GM15510 (cell line): ENCODE measurements around the gene MEGF11.

ENCODE experiments used
- POLR2A ChIP-seq: IDR thresholded peaks from 3 replicates; pipeline ENCODE4 v1.6.1; 2011; ENCODE audit warnings: borderline replicate concordance; ENCODE audit not compliant: insufficient read length; ENCODE audit errors: extremely low read depth

MEGF11 gene

DNA sequence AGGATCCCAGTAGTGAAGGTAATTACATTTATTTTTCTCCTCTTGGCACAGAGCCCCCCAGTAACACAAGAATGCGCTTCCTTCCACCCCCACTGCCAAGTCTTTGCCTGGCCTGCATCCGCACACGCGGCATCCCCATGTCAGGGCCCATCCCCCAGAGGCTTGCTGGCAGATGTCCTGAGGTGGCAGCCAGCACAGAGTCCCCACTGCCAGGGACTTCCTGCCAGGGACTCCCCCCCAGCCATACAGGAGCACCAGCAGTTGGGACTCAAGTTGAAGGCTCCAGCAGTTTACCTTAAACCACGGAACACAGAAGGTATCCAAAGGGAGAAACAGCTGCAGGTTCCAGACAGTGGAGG, 41.0 kb downstream of the MEGF11 start:
- TF ChIP-seq POLR2A = no peak

DNA sequence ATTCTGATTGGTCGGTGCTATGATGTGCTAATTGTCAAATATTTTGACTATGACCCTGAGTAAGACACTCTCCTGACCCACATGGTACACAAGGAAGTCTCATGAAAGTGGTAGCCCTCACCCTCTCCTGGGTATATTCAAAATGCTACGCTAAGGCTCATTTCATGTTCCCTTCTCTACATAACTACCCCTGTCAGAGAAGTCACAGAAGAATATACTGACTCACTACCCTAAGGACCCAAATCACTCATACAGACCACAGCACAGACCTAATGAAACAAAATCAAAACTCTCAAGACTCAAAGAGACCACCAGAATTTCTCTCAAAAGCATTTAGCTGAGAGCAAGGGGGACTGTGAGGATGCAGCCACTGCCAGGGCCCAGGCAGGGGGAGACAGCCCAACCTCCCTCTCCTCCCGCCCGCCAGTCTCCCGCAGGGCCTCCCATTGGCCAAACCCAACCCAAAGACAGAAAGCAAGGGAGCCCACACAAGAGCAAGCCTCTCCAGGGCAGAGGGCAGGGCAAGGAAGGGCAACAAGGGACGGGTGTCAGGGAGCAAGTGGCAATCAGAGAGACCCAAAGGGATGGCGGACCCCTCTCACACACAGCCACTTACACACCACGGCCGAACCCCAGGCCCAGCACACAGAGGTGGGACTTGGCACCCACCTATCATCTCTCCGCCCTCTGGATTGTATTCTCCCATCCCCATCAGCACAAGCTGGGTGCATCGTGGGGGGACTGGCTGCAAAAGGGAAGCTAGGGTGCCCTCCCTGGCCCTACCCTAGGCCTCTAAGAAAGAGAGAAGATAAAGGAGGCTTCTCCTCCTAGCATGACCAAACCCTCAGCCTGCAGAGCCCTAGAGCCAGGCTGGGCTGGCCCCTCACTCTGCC, 41.6 kb downstream of the MEGF11 start:
- no peak for TF ChIP-seq POLR2A

DNA sequence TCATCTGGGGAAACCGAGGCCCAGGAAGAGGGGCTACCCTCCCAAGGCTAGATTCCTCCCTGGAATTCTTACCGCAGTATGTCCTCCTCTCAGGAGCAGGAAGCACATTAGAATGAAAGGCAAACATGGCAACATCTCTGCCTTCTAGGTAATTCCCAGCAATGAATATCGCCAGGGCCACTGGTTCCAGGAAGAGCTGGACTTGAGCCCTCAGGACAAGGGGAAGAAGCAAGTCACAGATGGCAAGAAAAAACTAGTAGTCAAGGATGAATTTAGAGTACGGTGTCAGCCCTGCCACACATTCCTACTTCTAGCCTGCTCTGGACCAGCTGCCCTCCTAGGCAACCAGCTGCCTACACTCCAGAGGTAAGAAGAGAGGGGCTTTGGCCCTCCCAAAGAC, 42.9 kb downstream of the MEGF11 start:
- no peak for TF ChIP-seq POLR2A

DNA sequence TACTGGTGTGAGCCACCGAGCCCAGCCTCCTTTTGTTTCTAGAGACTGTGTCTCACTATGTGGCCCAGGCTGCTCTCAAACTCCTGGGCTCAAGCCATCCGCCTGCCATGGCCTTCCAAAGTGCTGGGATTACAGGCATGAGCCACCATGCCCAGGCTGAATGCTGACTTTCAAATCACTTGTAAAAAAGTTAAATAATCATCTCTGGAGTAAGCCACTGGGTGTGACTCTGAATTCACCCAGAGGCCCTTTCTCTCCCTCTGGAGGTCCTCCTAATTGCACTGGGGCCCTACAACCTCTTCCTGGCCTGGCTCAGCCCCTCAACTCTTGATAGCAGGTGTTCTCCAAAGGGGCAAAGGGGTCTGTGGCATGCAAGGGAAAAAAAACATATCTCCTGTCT, 54.8 kb downstream of the MEGF11 start:
- TF ChIP-seq POLR2A = no peak

DNA sequence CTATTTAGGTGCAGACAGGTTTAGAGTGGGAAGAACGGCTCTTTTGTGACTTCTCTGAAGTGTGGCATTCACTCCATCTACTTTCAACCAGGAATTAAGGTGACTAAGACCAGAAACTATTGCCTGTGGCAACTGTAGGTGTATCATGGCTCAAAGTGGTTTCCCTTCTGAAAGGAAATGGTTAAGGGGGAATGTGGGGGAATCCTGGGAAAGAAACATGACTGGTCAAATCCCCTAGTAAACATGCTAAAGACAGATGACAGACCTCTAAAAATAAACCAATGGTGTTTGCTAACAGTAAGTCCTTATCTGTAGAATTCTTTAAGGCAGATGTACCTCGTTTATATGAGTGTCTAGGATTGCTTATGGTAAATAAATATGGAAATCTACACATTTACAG, 56.9 kb downstream of the MEGF11 start:
- no peak for TF ChIP-seq POLR2A

DNA sequence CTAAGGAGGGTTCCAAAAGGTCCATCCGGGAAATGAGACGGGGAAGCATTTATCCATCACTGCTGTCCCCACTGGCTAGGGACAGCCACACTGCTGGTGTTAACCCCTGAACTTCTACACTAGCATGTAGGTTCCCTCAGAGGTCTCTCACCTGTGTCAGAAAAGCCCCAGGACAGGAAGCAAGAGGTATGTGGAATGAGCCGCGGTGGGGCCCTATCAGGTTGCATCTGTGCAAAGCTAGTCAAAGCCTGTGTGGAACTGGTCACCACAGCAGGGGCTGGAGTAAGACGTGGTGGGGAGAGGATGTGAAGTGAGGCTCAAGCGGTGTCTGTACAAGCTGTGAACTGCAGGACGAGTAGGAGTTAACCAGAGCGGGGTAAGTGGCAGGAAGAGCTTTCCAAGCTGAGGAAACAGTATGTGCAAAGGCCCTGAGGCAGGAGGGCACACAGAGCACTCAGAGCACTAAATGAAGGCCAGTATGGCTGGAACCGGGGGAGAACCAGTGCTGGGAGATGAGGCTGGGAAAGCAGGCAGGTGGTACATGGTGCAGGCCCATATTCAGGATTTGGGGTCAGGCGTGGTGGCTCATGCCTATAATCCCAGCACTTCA, 57.8 kb downstream of the MEGF11 start:
- TF ChIP-seq POLR2A = no peak

DNA sequence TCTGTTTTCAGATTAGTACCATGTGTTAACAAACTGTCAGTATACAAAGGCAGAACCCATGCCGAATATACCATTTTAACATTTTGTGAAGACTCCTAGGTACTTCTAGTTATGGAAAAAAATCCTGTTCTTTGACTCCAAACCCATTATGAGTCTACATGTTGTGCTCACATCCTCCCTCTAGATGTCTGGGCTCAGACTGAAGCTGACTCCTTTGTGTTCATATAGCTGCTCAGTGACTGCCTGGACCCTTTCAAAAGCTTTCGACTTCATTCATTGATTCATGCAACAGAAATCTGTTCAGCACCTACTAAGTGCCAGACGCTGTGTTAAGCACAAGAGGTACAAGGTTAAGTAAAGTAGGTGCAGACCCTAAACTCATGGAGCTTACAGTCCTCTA, 60.5 kb downstream of the MEGF11 start:
- TF ChIP-seq POLR2A = no peak

DNA sequence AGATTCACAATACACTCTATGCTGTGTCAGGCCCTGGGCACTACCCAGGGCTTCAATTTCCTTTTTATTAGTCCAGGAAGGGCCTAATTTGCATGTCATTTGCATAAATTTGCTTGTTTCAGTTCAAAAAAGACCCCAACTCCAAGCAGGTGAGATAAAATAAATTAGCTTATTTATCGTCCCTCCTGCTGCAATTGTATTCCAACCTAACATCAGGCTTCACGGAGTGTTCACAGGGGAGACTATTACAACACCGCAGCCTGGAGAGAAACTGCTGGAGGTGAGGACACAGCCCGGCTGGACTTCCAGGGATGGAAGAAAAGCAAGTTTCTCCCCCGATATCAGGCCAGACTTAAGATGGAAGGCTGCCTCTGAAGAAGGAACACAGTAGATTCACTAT, 62.8 kb downstream of the MEGF11 start:
- TF ChIP-seq POLR2A = no peak

DNA sequence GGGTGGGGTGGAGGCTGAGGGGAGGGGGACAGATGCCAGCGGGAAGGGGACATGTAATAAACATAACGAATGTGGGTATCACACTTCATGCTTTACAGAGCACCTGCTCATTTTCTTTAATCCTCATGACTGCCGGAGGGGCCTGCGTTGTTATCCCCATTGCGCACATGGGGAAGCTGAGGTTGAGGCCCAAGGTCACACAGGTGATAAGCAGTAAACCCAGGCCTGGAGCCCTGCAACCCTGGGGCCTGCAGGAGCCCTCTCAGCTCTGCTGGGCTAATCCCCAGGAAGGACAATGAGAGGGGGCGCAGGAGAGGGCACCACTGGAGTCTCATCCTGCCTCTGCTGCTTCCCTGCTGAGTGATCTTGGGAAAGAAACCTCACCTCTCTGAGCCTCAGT, 64.3 kb downstream of the MEGF11 start:
- TF ChIP-seq POLR2A = no peak

DNA sequence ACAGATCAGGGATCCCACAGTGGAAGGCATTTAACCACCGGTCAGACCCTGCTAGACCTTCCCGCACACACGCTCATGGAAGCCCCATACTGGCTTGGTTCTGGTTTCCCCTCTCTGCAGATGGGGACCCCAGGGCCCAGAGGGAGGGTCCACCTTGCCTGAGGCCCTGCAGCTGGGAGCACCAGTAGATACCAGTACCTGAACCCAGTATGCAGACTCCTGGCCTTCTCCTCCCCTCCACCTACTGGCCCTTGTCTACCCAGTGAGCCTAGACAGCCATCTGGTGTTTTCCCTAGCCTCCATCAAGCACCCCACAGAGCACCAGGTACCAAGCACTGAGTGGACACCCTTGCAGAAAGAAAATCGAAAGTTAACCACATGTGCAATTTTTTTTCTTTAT, 65.1 kb downstream of the MEGF11 start:
- TF ChIP-seq POLR2A = no peak

DNA sequence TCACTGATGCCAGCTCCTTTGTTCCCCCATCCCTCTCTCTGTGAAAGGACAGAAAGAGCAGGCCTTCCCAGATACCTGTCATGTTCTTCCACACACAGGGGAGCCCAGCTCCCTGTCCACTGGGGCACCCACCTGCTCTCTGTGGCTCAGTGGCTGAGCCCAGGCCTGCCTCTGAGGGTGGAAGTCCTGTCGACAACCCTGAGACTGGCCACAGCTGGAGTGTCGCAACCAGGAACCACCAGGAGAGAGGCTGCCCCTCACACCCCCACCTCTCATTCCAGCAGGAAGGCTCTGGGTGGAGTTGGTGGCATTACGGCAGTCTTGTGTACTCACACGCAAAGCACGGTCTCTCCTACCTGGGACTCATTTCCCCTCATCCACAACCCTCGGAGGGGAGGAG, 66.3 kb downstream of the MEGF11 start:
- TF ChIP-seq POLR2A = no peak

DNA sequence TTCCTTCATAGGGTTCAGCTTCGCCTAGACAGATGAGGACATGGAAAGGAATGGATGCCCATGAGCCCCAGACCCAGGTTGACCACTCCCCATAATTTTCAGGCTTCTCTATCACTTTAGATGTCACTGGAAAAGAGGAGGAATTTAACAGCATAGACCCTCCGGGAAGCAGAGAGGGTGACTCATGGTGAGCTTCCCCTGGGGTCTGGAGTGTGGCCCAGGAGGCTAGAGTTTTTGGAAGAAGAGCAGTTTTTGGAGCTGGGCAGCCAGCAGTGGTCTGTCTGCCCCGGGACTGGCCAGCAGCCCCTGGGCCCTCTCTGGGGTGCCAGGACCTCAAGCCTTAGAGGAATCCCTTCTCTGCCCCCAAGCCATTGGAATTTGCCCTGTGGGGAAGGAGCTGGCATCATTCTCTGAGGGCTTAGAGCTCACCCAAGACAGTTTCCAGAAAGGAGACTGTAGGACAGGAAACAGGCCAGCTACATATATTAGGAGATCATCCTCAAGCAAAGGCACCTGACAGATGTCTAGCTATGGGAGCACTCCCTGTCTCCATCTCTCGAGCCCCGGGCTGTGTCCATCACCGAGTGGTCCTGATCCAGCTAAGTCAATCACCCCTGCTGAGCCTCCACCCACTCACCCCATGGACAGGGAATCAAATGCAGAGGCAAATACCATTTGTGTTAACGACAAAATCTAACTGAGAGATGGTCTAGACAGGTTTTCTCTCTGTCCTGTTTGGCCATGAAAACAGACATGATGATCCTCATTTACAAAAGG, 67.3 kb downstream of the MEGF11 start:
- TF ChIP-seq POLR2A = no peak

DNA sequence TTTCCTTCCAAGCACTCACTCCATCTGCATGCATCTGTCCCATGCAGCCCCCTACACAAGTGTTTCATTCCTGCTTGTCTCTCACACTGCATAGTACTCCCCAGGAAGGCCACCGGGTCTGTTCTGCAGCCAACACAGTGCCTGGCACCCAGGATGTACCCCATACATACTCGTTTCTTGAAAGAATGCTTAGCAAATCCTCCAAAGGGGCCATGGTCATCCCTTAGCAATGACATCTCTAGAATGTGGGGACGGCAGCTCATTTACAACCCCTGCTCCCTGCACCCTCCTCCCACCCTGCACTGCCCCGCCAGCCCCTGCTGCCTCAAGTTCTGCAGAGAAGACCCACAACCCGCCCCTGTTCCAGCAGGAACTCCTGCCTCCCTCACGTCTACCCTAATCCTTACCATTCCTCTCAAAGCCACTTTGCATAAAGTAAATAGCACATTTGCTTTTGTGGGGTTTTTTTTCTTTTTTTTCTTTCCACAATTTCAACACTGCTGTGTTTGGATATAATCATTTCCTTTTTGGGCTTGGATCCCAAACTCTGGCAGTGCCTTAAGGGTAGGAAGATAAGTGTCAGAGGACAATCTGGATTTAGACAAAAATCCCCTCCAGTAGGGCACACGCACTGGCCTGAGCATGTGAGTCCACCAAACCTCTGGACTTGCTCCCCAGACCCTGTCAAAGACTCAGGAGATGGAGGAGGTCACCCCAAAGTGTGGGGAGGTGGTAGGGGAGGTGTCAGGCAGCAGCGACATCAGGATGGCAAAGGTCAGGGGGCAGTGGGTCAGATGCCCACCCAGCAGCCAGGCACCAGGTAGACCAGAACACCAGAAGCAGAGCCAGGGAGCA, 68.4 kb downstream of the MEGF11 start:
- no peak for TF ChIP-seq POLR2A

DNA sequence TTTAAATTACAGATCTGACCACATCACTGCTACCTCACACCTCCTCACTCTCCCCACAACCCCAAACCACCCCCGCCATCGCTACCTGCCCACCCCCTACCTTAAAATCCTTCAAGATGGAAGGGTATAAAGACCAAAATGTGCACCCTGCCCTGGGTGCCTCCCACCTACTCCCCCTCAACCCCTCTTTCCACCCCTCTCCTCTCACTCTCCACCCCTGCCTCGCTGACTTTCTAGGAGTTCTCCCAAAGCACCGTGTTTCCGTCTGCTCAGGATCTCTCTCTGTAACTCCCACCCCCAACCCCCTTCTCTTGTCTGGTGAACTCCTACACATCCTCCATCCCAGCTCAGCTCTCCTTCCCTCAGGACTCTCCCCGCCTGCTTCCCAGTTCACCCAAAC, 69.1 kb downstream of the MEGF11 start:
- no peak for TF ChIP-seq POLR2A

DNA sequence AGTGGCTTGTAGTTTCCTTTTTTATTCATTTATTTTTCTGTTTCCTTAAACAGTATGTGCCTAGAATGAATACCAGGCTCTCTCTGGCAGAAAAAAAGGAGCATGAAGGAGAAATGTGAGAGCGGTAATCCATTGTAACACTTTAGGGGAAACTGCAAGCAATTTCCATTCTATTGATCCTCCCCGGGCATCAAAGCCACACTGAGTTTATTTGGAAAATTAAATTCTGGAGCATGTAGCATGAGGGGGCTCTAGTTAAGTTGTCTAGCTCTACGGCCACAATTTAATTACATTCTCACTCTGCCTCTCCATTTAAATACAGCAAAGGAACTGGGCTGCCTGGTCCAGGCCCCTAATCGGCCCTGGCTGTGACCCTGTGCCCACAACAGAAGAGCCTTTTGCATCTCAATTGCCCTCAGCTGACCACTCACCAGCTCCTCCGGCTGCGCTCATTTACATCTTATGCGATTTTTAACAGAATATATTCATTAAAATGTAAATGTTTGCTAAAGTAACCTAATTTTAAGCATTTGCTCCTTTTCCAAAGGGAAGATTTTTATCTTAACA, 72.9 kb downstream of the MEGF11 start:
- no peak for TF ChIP-seq POLR2A

DNA sequence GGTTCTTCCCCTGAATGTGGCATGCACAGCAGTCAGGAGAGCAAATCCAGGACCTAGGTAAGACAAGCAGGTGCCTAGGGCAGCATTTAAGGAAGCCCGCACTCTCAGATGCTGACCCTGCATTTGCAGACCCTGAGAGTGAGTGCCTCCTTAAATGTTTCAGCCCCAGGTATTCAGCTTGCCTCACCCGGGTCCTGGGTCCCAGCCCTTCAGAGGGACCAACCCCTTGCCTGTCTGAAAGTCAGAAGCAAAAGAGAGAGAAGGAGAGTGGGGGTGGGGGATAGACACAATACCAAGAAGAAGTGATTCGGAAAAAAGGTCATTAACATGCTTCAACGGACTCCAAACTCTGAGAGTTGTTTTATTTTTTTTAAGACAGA, 75.0 kb downstream of the MEGF11 start:
- TF ChIP-seq POLR2A = no peak
